KMS-11 (cell line): Measurements from ENCODE around the gene MGAT4B.

Experiments
- H2AFZ ChIP-seq: fragments of 200-600 bp; sonication (generic); 2 replicates; pipeline ENCODE4 v1.6.1; 2016; ENCODE audit warnings: antibody characterized with exemption, mixed run types, low read depth
- H3K27ac ChIP-seq: fragments of 200-600 bp; sonication (generic); 2 replicates; pipeline ENCODE4 v1.6.1; 2016; ENCODE audit warnings: mild to moderate bottlenecking, mixed run types
- H3K27me3 ChIP-seq: fragments of 200-600 bp; sonication (generic); 2 replicates; pipeline ENCODE4 v1.6.1; 2017; ENCODE audit warnings: mild to moderate bottlenecking, low read depth, mixed run types, moderate library complexity; ENCODE audit not compliant: insufficient read depth
- H3K36me3 ChIP-seq: fragments of 200-600 bp; sonication (generic); 2 replicates; pipeline ENCODE4 v1.6.1; 2017; ENCODE audit warnings: mild to moderate bottlenecking, mixed run types; ENCODE audit not compliant: insufficient read depth
- H3K4me1 ChIP-seq: fragments of 200-600 bp; sonication (generic); 2 replicates; pipeline ENCODE4 v1.6.1; 2016; ENCODE audit warnings: mild to moderate bottlenecking, low read depth, mixed run types; ENCODE audit not compliant: poor library complexity, severe bottlenecking
- H3K4me2 ChIP-seq: fragments of 200-600 bp; sonication (generic); 2 replicates; pipeline ENCODE4 v1.7.0; 2016; ENCODE audit warnings: mild to moderate bottlenecking, mixed run types
- H3K4me3 ChIP-seq: fragments of 200-600 bp; sonication (generic); IDR thresholded peaks from 2 replicates; pipeline ENCODE4 v1.6.1; 2017; ENCODE audit warnings: low read depth, low read length, mixed read lengths; ENCODE audit not compliant: insufficient read depth
- H3K79me2 ChIP-seq: fragments of 200-600 bp; sonication (generic); 2 replicates; pipeline ENCODE4 v1.6.1; 2016; ENCODE audit warnings: low read depth, mixed run types; ENCODE audit not compliant: insufficient read depth
- H3K9ac ChIP-seq: fragments of 200-600 bp; sonication (generic); 2 replicates; pipeline ENCODE4 v1.6.1; 2016; ENCODE audit warnings: mild to moderate bottlenecking, mixed run types
- H4K20me1 ChIP-seq: fragments of 200-600 bp; sonication (generic); 2 replicates; pipeline ENCODE4 v1.6.1; 2016; ENCODE audit warnings: mild to moderate bottlenecking, mixed run types; ENCODE audit not compliant: insufficient read depth
- TF ChIP-seq, protein P1 (sequence below): fragments of 200-600 bp; sonication (generic); conservative IDR thresholded peaks from 2 replicates; pipeline ENCODE4 v1.6.1; 2017; ENCODE audit warnings: low read depth, mild to moderate bottlenecking, antibody characterized with exemption, low read length, moderate library complexity, mixed read lengths

Gene MGAT4B

GRCh38 chr5:179833056-179833708 is 26.5 kb upstream of the MGAT4B start:
- Histone ChIP-seq H3K36me3 (no peaks in the 10 kb centered on the region; the same call in 1 of the 2 replicates), H3K27ac (no peak overlapping the region)

DNA sequence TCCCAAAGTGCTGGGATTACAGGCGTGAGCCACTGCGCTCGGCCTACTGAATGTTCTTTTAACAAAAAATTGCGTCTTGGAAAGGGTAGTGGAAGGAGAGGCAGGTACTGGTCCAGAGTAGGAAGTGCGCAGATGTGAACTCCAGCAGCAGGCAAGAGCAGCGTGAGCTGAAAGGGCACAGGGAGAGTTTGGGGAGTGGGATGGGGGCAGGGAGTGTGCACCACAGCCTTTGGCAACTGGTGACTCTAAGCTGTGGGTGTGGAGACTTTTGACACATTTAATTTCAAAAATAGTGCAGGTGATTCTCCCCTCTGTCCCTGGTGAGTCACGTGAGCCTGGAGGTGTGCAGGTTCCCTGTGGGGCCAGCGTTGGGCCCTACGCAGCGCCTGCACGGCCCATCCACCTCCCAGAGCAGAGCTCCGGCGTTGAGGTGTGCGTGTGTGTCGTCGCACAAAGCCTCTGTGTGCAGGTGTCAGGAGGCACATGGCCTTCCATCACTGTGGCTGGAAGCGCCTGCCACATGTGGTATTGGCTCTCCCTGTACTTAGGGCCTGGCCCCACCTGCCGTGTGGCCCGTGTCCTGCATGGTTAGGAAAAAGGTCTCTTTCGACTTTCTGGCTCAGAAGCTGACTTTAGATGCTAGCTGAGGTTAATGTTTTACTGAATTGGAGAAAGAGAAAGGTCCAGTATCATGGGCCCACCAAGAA is 25.5 kb upstream of the MGAT4B start:
- no peak overlapping the region for H3K9ac ChIP-seq
- H3K79me2 ChIP-seq = no peaks in the 10 kb centered on the region
- TF ChIP-seq, protein P1, sequence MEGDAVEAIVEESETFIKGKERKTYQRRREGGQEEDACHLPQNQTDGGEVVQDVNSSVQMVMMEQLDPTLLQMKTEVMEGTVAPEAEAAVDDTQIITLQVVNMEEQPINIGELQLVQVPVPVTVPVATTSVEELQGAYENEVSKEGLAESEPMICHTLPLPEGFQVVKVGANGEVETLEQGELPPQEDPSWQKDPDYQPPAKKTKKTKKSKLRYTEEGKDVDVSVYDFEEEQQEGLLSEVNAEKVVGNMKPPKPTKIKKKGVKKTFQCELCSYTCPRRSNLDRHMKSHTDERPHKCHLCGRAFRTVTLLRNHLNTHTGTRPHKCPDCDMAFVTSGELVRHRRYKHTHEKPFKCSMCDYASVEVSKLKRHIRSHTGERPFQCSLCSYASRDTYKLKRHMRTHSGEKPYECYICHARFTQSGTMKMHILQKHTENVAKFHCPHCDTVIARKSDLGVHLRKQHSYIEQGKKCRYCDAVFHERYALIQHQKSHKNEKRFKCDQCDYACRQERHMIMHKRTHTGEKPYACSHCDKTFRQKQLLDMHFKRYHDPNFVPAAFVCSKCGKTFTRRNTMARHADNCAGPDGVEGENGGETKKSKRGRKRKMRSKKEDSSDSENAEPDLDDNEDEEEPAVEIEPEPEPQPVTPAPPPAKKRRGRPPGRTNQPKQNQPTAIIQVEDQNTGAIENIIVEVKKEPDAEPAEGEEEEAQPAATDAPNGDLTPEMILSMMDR = no peak
- H3K4me2 ChIP-seq = no peak overlapping the region
- no peak overlapping the region for H3K4me3 ChIP-seq
- no peaks in the 10 kb centered on the region for H3K27me3 ChIP-seq
- no peak overlapping the region for H3K27ac ChIP-seq
- H3K36me3 ChIP-seq = no peaks in the 10 kb centered on the region; the same call in 1 of the 2 replicates
- H2AFZ ChIP-seq = no peak overlapping the region
- no peaks in the 10 kb centered on the region for H4K20me1 ChIP-seq
- H3K4me1 ChIP-seq = peaks cover 5% of the 10 kb centered on the region

More at GRCh38 chr5:179833056-179833708, 26.5 kb upstream of the MGAT4B start:
- no peak overlapping the region for H3K4me2 ChIP-seq
- no peak overlapping the region for H3K4me3 ChIP-seq
- H2AFZ ChIP-seq = no peak overlapping the region
- peaks cover 5% of the 10 kb centered on the region for H3K4me1 ChIP-seq
- no peak overlapping the region for H3K9ac ChIP-seq
- H3K79me2 ChIP-seq = no peaks in the 10 kb centered on the region
- TF ChIP-seq, protein P1 = no peak
- H4K20me1 ChIP-seq = no peaks in the 10 kb centered on the region
- no peaks in the 10 kb centered on the region for H3K27me3 ChIP-seq

DNA sequence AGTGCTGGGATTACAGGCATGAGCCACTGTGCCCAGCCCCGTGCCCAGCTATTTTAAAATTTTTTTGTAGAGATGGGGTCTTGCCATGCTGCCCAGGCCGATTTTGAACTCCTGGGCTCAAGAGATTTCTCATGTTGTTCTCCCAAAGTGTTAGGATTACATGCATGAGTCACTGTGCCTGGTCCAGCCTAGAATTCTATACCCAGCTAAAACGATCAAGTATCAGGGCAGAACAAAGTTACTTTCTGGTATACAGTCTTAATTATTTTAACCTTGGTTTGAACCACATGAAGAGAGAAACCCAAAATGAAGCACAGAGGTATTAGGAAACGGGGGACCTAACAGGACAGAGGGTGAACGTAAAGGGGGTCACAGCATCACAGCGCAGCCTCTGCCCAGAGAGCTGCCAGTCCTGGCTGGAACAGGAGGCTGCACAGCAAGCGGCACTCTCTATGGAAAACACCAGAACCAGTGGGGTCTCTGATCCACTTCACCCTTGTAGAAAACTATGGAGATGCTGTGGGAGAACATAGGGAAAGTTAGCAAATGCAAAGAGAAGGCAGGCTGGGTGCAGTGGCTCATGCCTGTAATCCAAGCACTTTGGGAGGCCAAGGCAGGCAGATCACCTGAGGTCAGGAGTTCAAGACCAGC is 24.3 kb upstream of the MGAT4B start:
- H3K79me2 ChIP-seq = no peaks in the 10 kb centered on the region
- H3K27ac ChIP-seq = no peak overlapping the region
- H3K4me3 ChIP-seq = no peak overlapping the region
- H3K4me2 ChIP-seq = no peak overlapping the region
- no peak overlapping the region for H3K9ac ChIP-seq
- no peaks in the 10 kb centered on the region for H4K20me1 ChIP-seq
- H3K36me3 ChIP-seq = no peaks in the 10 kb centered on the region; the same call in 1 of the 2 replicates
- TF ChIP-seq, protein P1 = no peak
- H2AFZ ChIP-seq = no peak overlapping the region
- no peaks in the 10 kb centered on the region for H3K27me3 ChIP-seq
- no peaks in the 10 kb centered on the region for H3K4me1 ChIP-seq

DNA sequence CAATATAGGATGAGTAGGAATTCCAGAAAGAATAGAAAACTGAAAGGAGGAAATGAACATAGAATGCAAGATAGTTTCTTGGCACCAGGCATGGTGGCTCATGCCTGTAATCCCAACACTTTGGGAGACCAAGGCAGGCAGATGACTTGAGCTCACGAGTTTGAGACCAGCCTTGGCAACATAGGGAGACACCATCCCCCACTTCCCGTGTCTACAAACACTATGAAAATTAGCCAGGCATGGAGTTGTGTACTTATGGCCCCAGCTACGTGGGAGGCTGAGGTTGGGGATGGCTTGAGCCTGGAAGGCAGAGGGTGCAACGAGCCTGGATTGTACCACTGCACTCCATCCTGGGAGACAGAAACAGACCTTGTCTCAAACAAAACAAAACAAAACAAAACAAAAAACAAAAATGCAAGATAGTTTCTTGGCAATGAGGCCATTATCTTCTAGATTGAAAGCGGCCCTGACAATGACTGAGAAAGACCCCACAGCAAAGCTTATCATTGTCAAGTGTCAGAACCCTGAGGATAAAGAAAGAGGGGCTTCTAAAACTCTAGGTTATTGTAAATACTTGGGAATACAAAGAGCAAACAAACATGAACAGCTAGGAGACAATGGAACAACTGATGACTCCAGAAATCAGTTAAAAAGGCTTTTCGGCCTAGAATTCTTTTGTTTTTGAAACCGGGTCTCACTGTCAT is 23.2 kb upstream of the MGAT4B start:
- no peak overlapping the region for H3K4me3 ChIP-seq
- no peaks in the 10 kb centered on the region for H3K27me3 ChIP-seq
- H3K79me2 ChIP-seq = no peaks in the 10 kb centered on the region
- no peaks in the 10 kb centered on the region for H4K20me1 ChIP-seq
- TF ChIP-seq, protein P1 = no peak
- H3K27ac ChIP-seq = no peak overlapping the region
- H2AFZ ChIP-seq = no peak overlapping the region
- no peak overlapping the region for H3K9ac ChIP-seq
- no peaks in the 10 kb centered on the region; the same call in 1 of the 2 replicates for H3K36me3 ChIP-seq
- H3K4me1 ChIP-seq = no peaks in the 10 kb centered on the region
- no peak overlapping the region for H3K4me2 ChIP-seq
